ENCODE data around the gene ASTL.

GRCh38 chr2:96185516-96185915 lies 47.2 kb upstream of the ASTL start:
- TF ChIP-seq CTCF (IDR thresholded peaks at IDR 0.05; ENCODE audit: insufficient read depth, low read length, poor library complexity, severe bottlenecking) = no peak
- TF ChIP-seq EZH2phosphoT487 (conservative IDR thresholded peaks at IDR 0.05; ENCODE audit: low read length) = no peak
